Lung (tissue), 12 donors: ENCODE data around the gene SPATA12. TPM values are rescaled to one million over a fixed set of nuclear protein-coding genes. Genes with fewer than 3 reads are reported as not detected.

Experiments
- ATAC-seq: fragments of 200-7000 bp; cut with Tn5 transposase; one replicate; pipeline ENCODE4 v1.9.1; 2020; ENCODE audit warnings: moderate number of reproducible peaks; ENCODE audit not compliant: insufficient read depth, low FRiP score
- DNase-seq, 3 donors: peaks; one replicate each; pipeline ENCODE4 v3.0.0-alpha.2; 2013 to 2017
- H3K27ac ChIP-seq, 2 donors: one replicate each; pipeline ENCODE4 v1.5.1; 2013; ENCODE audit warnings: mild to moderate bottlenecking in 2 of 2, moderate library complexity in 2 of 2, control low read depth in 1 of 2, inconsistent platforms in 1 of 2, low read depth in 1 of 2, low read length in 1 of 2
- H3K27me3 ChIP-seq, 3 donors: one replicate each; pipeline ENCODE4 v1.5.1; 2013; ENCODE audit warnings: low read length in 2 of 3; ENCODE audit not compliant: control insufficient read depth in 3 of 3, insufficient read depth in 3 of 3
- H3K36me3 ChIP-seq, 4 donors: one replicate each; pipeline ENCODE4 v1.5.1; 2013; ENCODE audit warnings: low read length in 4 of 4, mild to moderate bottlenecking in 1 of 4, moderate library complexity in 1 of 4; ENCODE audit not compliant: control insufficient read depth in 4 of 4, insufficient read depth in 4 of 4
- H3K4me1 ChIP-seq, 5 donors: one replicate each; pipeline ENCODE4 v1.5.1; 2013; ENCODE audit warnings: low read length in 5 of 5, mild to moderate bottlenecking in 2 of 5, moderate library complexity in 1 of 5; ENCODE audit not compliant: control insufficient read depth in 5 of 5, insufficient read depth in 5 of 5
- H3K4me3 ChIP-seq: one replicate; pipeline ENCODE4 v1.5.1; 2013; ENCODE audit warnings: mild to moderate bottlenecking, control low read depth, moderate library complexity
- H3K9ac ChIP-seq, 2 donors: one replicate each; pipeline ENCODE4 v1.5.1; 2013; ENCODE audit warnings: low read length in 2 of 2, control low read depth in 1 of 2; ENCODE audit not compliant: insufficient read depth in 1 of 2
- H3K9me3 ChIP-seq, 4 donors: one replicate each; pipeline ENCODE4 v1.5.1; 2013; ENCODE audit warnings: low read length in 3 of 4, mild to moderate bottlenecking in 1 of 4, moderate library complexity in 1 of 4; ENCODE audit not compliant: control insufficient read depth in 4 of 4, insufficient read depth in 3 of 4
- WGBS, 2 donors: extraction: QIAGEN DNeasy Blood & Tissue Kit; methylation state at CpG; one replicate each; pipeline ENCODE4 v1.1.7; 2013; 5-methylcytosine and 5-hydroxymethylcytosine counted together
- polyA plus RNA-seq, 2 donors: library from polyadenylated mRNA; stranded (reverse); fragments of 200-250 nt; gene quantifications; one replicate each; pipeline ENCODE4 v1.2.1, GENCODE V29; 2013
- total RNA-seq, 2 donors: library from RNA; depleted of rRNA in 1 of 2; stranded (reverse); fragments of >200 nt in 1 of 2; gene quantifications; one replicate each; pipeline ENCODE4 v1.2.1, GENCODE V29; 2014 to 2021
- TF ChIP-seq, protein P1 (sequence below): IDR thresholded peaks from 2 replicates; pipeline ENCODE4 v1.5.1; 2012; ENCODE audit warnings: mild to moderate bottlenecking; ENCODE audit errors: control extremely low read depth, extremely low read depth
- donor health status: control.
- donor health status: control.
- donor health status: Bipolar disorder and iron deficiency.
- donor health status: healthy.
- donor health status: DM: yes; HTN: yes; CAD: no.

SPATA12 gene
- total and polyA plus RNA-seq, 4 donors = 0.08 to 0.15 (median 0.08) TPM; not detected in 1

DNA sequence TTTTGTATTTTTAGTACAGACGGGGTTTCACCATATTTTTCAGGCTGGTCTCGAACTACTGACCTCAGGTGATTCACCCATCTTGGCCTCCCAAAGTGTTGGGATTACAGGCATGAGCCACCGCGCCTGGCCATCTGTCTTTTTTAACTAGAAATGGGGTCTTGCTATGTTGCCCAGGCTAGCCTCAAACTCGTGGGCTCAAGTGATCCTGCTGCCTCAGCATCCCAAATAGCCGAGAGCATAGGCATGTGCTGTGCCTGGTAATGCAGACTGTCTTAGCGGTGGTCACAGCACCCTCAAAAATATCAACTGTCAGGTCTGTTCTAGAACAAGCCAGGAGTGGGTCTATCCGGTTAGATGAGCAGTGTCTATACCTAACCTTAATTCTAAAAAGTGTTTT, 48.2 kb downstream of the SPATA12 start:
- WGBS, 2 donors = 95 to 97% methylated on average over 8 of the region's 8 CpGs
- TF ChIP-seq, protein P1, sequence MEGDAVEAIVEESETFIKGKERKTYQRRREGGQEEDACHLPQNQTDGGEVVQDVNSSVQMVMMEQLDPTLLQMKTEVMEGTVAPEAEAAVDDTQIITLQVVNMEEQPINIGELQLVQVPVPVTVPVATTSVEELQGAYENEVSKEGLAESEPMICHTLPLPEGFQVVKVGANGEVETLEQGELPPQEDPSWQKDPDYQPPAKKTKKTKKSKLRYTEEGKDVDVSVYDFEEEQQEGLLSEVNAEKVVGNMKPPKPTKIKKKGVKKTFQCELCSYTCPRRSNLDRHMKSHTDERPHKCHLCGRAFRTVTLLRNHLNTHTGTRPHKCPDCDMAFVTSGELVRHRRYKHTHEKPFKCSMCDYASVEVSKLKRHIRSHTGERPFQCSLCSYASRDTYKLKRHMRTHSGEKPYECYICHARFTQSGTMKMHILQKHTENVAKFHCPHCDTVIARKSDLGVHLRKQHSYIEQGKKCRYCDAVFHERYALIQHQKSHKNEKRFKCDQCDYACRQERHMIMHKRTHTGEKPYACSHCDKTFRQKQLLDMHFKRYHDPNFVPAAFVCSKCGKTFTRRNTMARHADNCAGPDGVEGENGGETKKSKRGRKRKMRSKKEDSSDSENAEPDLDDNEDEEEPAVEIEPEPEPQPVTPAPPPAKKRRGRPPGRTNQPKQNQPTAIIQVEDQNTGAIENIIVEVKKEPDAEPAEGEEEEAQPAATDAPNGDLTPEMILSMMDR = no peak
- Histone ChIP-seq H3K9me3 (no peaks in the 10 kb centered on the region), H3K4me1 (peaks cover 0 to 8% (median 0%) of the 10 kb centered on the region in 5 donors), H3K4me3 (no peak overlapping the region), H3K9ac (no peak overlapping the region), H3K27me3 (no peaks in the 10 kb centered on the region), H3K27ac (no peak overlapping the region), H3K36me3 (peaks cover 0 to 12% (median 0%) of the 10 kb centered on the region in 4 donors)
- ATAC-seq (no peak), DNase-seq (no peak)

- Histone ChIP-seq H3K4me3 (no peak overlapping the region), H3K9me3 (no peaks in the 10 kb centered on the region), H3K4me1 (peaks cover 0 to 8% (median 0%) of the 10 kb centered on the region in 5 donors), H3K27ac (no peak overlapping the region), H3K9ac (no peak overlapping the region), H3K27me3 (no peaks in the 10 kb centered on the region), H3K36me3 (peaks cover 0 to 16% (median 1%) of the 10 kb centered on the region in 4 donors)
- TF ChIP-seq, protein P1 = no peak
- WGBS, 2 donors = 80% methylated on average over 15 of the region's 15 CpGs
- DNase-seq (no peak), ATAC-seq (no peak)
Observed at GRCh38 chr3:57109437-57110199, 49.2 kb downstream of the SPATA12 start.

DNA sequence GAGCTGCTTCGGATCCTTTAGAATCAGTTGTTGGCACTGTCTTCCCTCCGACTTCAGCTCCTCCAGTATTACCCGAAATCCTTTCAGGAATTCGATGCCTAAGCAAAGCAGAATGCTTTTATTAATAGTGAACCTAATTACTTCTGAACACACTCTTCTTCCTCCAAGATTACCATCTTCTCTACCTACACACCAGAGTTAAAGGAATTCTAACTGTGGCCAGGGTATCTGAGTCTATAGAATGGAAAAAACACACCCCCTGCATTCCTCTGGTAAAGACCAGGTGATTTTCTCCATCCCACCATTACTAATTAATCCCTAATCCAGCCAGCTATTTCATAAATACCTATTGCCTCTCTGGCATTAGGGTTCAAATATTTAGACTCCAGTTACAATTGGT, 49.8 kb downstream of the SPATA12 start:
- TF ChIP-seq, protein P1 = no peak
- no peaks in the 10 kb centered on the region for H3K9me3 ChIP-seq
- no peak overlapping the region for H3K9ac ChIP-seq
- peaks cover 0 to 10% (median 1%) of the 10 kb centered on the region in 4 donors for H3K36me3 ChIP-seq
- no peak overlapping the region for H3K27ac ChIP-seq
- H3K4me1 ChIP-seq = peaks cover 0 to 8% (median 0%) of the 10 kb centered on the region in 5 donors
- DNase-seq (no peak), ATAC-seq (no peak)
- 78 to 83% methylated on average over 4 of the region's 4 CpGs for WGBS, 2 donors
- H3K27me3 ChIP-seq = no peaks in the 10 kb centered on the region
- no peak overlapping the region for H3K4me3 ChIP-seq
